GM10847 (cell line): ENCODE results near the gene SLC35A4.

Experiments
- POLR2A ChIP-seq: IDR thresholded peaks from 2 replicates; pipeline ENCODE4 v1.6.1; 2011; ENCODE audit not compliant: insufficient read length; ENCODE audit errors: extremely low read depth

SLC35A4 gene

GRCh38 chr5:140568443-140569063 lies 3.9 kb downstream of the SLC35A4 start:
- TF ChIP-seq POLR2A: no peak

- TF ChIP-seq POLR2A: no peak
Observed at GRCh38 chr5:140569197-140569596, 4.6 kb downstream of the SLC35A4 start.

GRCh38 chr5:140570058-140570457 lies 5.4 kb downstream of the SLC35A4 start:
- TF ChIP-seq POLR2A: no peak

GRCh38 chr5:140570488-140570887 lies 5.9 kb downstream of the SLC35A4 start:
- no peak for TF ChIP-seq POLR2A

GRCh38 chr5:140571105-140571504 lies 6.5 kb downstream of the SLC35A4 start:
- TF ChIP-seq POLR2A: no peak

- TF ChIP-seq POLR2A: no peak
Observed at GRCh38 chr5:140573683-140574082, 9.1 kb downstream of the SLC35A4 start.

- TF ChIP-seq POLR2A: no peak
Observed at GRCh38 chr5:140574165-140574564, 9.5 kb downstream of the SLC35A4 start.

- TF ChIP-seq POLR2A: no peak
Observed at GRCh38 chr5:140575309-140575708, 10.7 kb downstream of the SLC35A4 start.

- no peak for TF ChIP-seq POLR2A
Observed at GRCh38 chr5:140576776-140577201, 12.2 kb downstream of the SLC35A4 start.

GRCh38 chr5:140587495-140587894 lies 22.9 kb downstream of the SLC35A4 start:
- no peak for TF ChIP-seq POLR2A

GRCh38 chr5:140588311-140589070 lies 23.9 kb downstream of the SLC35A4 start:
- TF ChIP-seq POLR2A: no peak

- no peak for TF ChIP-seq POLR2A
Observed at GRCh38 chr5:140590861-140591260, 26.2 kb downstream of the SLC35A4 start.

- TF ChIP-seq POLR2A: no peak
Observed at GRCh38 chr5:140591747-140592372, 27.2 kb downstream of the SLC35A4 start.

GRCh38 chr5:140594169-140594568 lies 29.5 kb downstream of the SLC35A4 start:
- TF ChIP-seq POLR2A: no peak

- TF ChIP-seq POLR2A: no peak
Observed at GRCh38 chr5:140595538-140596300, 31.1 kb downstream of the SLC35A4 start.

GRCh38 chr5:140596321-140596741 lies 31.7 kb downstream of the SLC35A4 start:
- no peak for TF ChIP-seq POLR2A

GRCh38 chr5:140598836-140599235 lies 34.2 kb downstream of the SLC35A4 start:
- TF ChIP-seq POLR2A: no peak
